Omental fat pad (tissue), 4 donors: ENCODE data around the gene DLL3. TPM values are rescaled to one million over a fixed set of nuclear protein-coding genes. Genes with fewer than 3 reads are reported as not detected.

Experiments used
- ATAC-seq: fragments of 150-250 bp; one replicate; pipeline ENCODE4 v1.9.1; 2016; ENCODE audit warnings: mild to moderate bottlenecking, moderate library complexity; ENCODE audit not compliant: low FRiP score
- DNase-seq: peaks from one replicate; pipeline ENCODE4 v3.0.0-alpha.2; 2019; ENCODE audit warnings: low spot score
- total RNA-seq, 4 donors: library from RNA; depleted of rRNA; stranded (reverse); fragments of >200 nt; gene quantifications; one replicate each; pipeline ENCODE4 v1.1.0, GENCODE V29; 2016
- TF ChIP-seq, protein P1 (sequence below), 3 donors: fragments of 450-650 bp; IDR thresholded peaks; one replicate each; pipeline ENCODE4 v1.5.1; 2016 to 2017; ENCODE audit warnings: antibody characterized with exemption in 3 of 3, mild to moderate bottlenecking in 3 of 3, moderate library complexity in 2 of 3

The DLL3 gene
- total RNA-seq, 4 donors from 2014 or later, result 0.24 TPM; not detected in 3

DNA sequence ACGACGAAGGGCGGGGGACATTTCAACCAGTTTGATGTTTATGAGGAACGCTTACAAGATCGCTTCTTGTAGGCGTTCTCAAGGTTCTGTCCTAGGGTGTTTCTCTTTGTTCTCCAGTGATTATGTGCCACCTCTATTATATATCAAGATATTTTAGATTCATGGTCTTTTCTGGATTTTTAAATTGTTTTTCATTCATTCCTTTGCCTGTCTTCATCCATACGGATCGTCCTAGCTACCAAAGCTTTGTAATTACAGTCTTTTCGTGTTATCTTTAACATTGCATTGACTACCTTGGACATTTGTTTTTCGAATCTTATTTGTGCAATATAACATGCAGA, 41.6 kb downstream of the DLL3 start:
- no peak for ATAC-seq
- no peak for DNase-seq
- TF ChIP-seq, protein P1, sequence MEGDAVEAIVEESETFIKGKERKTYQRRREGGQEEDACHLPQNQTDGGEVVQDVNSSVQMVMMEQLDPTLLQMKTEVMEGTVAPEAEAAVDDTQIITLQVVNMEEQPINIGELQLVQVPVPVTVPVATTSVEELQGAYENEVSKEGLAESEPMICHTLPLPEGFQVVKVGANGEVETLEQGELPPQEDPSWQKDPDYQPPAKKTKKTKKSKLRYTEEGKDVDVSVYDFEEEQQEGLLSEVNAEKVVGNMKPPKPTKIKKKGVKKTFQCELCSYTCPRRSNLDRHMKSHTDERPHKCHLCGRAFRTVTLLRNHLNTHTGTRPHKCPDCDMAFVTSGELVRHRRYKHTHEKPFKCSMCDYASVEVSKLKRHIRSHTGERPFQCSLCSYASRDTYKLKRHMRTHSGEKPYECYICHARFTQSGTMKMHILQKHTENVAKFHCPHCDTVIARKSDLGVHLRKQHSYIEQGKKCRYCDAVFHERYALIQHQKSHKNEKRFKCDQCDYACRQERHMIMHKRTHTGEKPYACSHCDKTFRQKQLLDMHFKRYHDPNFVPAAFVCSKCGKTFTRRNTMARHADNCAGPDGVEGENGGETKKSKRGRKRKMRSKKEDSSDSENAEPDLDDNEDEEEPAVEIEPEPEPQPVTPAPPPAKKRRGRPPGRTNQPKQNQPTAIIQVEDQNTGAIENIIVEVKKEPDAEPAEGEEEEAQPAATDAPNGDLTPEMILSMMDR (IDR thresholded peaks at IDR 0.05), result no peak

DNA sequence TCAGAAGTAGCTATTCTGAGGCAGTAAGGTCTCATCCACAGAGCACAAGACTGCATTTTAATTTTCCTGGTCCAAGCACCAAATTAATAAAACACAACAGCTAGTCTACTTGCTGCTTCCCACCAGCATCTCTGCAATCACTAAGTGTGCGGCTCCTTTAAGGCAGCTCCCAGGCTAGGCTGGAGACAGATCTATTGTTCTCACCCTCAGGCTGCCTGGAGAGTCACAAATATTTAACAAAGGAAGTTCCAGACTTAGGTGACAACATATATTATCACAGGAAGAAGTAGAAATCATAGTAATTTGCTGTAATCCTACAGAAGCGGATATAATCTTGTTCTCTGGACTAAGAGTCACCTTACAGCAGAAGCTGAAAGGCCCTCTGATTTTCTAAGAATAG, 43.5 kb downstream of the DLL3 start:
- no peak for DNase-seq
- TF ChIP-seq, protein P1 (IDR thresholded peaks at IDR 0.05), result no peak
- ATAC-seq, result no peak

DNA sequence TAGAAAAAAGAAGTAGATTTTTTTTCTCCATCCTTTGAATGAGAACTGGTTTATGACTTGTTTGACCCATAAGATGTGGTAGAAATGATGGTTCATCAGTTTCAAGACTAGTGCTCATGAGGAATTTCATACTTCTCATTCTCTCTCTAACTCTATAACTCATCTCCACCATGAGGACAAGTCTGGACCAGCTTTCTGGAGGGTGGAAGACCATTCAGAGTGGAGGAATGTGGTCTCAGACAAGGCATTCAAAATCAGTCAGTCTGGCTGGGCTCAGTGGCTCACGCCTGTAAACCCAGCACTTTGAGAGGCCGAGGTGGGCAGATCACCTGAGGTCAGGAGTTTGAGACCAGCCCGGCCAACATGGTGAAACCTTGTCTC, 44.7 kb downstream of the DLL3 start:
- DNase-seq, result no peak
- TF ChIP-seq, protein P1 (IDR thresholded peaks at IDR 0.05), result no peak
- no peak for ATAC-seq

DNA sequence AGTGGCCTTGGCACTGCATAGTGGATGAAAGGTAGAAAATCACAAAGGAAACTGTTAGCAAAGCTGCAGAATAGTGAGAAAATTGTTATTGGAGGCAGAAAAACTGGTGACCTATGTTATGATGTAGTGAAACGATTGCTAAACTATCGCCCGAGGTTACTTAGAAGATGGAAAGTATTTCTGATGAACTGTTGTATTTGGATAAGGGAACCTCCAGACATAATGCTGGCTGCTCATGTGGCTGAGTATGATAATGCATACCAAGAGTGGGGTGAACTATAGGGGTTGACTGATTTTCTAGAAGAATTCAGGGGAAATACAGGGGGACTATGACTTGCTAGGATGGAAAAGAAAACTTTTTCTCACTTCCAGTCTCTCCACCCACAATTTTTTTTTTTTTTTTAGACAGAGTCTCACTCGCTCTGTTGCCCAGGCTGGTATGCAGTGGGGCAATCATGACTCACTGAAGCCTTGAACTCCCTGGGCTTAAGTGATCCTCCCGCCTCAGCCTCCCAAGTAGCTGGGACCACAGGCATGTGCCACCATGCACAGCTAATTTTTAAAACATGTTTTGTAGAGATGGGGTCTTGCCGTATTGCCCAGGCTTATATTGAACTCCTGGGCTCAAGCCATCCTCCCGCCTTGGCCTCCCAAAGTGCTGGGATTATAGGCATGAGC, 45.6 kb downstream of the DLL3 start:
- ATAC-seq (no peak), DNase-seq (no peak)
- TF ChIP-seq, protein P1 (IDR thresholded peaks at IDR 0.05), result no peak

DNA sequence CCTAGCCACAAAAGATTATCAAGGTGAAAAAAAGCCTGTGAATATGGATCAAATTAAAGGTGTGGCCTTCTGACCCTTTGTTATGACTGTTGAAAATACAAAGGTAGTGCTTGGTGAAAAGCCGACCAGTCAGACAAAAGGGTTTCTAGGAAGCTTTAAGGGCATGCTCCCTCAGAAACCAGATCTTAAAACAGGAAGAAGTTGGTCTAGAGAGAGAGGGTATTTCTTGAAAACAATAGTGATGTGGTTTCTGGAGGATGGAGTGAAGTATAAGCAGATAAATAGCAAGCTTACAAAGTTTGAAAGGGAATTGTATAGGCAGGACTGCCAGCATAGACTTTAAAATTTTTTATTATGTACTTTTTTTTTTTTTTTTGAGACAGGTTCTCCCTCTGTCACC, 46.2 kb downstream of the DLL3 start:
- DNase-seq (no peak), ATAC-seq (no peak)
- TF ChIP-seq, protein P1 (IDR thresholded peaks at IDR 0.05), result no peak

DNA sequence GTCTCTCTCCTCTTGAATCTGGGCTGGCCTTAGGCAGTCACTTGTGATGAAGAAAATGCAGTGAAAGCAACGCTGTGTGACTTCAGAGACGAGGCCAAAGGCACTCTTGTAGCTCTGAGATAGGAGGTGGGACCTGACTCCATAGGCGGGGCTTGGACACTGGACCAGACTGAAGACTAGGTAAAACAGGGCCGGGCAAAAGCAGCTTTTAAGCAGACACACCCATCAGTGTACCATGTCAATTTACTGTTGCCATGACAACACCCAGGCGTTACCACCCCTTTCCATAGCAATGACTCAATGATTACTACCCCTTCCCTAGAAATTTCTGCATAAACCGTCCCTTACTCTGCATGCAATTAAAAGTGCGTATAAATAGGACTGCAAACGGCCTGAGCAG, 47.9 kb downstream of the DLL3 start:
- no peak for DNase-seq
- ATAC-seq, result no peak
- TF ChIP-seq, protein P1 (IDR thresholded peaks at IDR 0.05), result no peak

DNA sequence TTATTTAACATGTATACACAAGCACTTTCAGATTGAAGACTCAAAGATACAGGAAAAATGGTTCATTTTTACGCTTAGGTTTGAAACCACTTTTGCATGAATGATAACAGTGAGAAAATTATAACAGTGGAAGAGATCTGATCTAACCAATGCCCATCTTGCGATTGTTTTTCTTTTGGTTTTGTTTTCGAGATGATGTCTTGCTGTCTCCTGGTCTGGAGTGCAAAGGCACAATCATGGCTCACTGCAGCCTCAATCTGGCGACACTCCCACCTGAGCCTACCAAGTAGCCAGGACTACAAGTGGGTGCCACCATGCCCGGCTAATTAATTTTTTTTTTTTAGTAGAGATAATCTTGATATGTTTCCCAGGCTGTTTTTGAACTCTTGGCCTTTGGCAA, 51.5 kb downstream of the DLL3 start:
- ATAC-seq, result no peak
- TF ChIP-seq, protein P1 (IDR thresholded peaks at IDR 0.05), result no peak
- no peak for DNase-seq
